WTC11 (cell line): ENCODE measurements around the gene MSANTD1.

Experiments
- ETV6 ChIP-seq: sonication (generic); formaldehyde crosslinking; IDR thresholded peaks from 2 replicates; pipeline ENCODE4 v1.8.1; 2022; ENCODE audit warnings: mild to moderate bottlenecking, missing genetic modification reagents
- MLX ChIP-seq: sonication (generic); formaldehyde crosslinking; IDR thresholded peaks from 2 replicates; pipeline ENCODE4 v1.8.1; 2023; ENCODE audit warnings: mild to moderate bottlenecking, missing genetic modification reagents, moderate library complexity
- MXD4 ChIP-seq: fragments of 250-450 bp; sonication (Bioruptor Pico); IDR thresholded peaks from 2 replicates; pipeline ENCODE4 v1.8.0; 2021; ENCODE audit warnings: mild to moderate bottlenecking, moderate library complexity, borderline replicate concordance
- PREB ChIP-seq: sonication (generic); formaldehyde crosslinking; IDR thresholded peaks from 2 replicates; pipeline ENCODE4 v1.8.1; 2022; ENCODE audit warnings: mild to moderate bottlenecking, missing genetic modification reagents, moderate library complexity, borderline replicate concordance
- ZNF138 ChIP-seq: sonication (generic); formaldehyde crosslinking; conservative IDR thresholded peaks from 2 replicates; pipeline ENCODE4 v1.8.1; 2022; ENCODE audit warnings: mild to moderate bottlenecking, moderate library complexity, missing genetic modification reagents
- TF ChIP-seq, protein P1 (sequence below): sonication (generic); formaldehyde crosslinking; conservative IDR thresholded peaks from 2 replicates; pipeline ENCODE4 v1.8.1; 2022; ENCODE audit warnings: mild to moderate bottlenecking, missing genetic modification reagents
- TF ChIP-seq, protein P2 (sequence below): fragments of 250-450 bp; sonication (Bioruptor Pico); IDR thresholded peaks from 2 replicates; pipeline ENCODE4 v1.9.0; 2021; ENCODE audit warnings: mild to moderate bottlenecking, borderline replicate concordance
- TF ChIP-seq, protein P3 (sequence below): fragments of 200-600 bp; IDR thresholded peaks from 2 replicates; pipeline ENCODE4 v1.8.0; 2022; ENCODE audit warnings: antibody characterized with exemption
- TF ChIP-seq, protein P4 (sequence below): sonication (generic); formaldehyde crosslinking; IDR thresholded peaks from 2 replicates; pipeline ENCODE4 v1.8.1; 2022; ENCODE audit warnings: low read depth, missing genetic modification reagents, borderline replicate concordance

GRCh38 chr4:3228881-3229280, 20.1 kb upstream of the MSANTD1 start:
- TF ChIP-seq, protein P1, sequence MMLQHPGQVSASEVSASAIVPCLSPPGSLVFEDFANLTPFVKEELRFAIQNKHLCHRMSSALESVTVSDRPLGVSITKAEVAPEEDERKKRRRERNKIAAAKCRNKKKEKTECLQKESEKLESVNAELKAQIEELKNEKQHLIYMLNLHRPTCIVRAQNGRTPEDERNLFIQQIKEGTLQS (CRISPR knock-in tag) = no peak
- TF ChIP-seq, protein P2, sequence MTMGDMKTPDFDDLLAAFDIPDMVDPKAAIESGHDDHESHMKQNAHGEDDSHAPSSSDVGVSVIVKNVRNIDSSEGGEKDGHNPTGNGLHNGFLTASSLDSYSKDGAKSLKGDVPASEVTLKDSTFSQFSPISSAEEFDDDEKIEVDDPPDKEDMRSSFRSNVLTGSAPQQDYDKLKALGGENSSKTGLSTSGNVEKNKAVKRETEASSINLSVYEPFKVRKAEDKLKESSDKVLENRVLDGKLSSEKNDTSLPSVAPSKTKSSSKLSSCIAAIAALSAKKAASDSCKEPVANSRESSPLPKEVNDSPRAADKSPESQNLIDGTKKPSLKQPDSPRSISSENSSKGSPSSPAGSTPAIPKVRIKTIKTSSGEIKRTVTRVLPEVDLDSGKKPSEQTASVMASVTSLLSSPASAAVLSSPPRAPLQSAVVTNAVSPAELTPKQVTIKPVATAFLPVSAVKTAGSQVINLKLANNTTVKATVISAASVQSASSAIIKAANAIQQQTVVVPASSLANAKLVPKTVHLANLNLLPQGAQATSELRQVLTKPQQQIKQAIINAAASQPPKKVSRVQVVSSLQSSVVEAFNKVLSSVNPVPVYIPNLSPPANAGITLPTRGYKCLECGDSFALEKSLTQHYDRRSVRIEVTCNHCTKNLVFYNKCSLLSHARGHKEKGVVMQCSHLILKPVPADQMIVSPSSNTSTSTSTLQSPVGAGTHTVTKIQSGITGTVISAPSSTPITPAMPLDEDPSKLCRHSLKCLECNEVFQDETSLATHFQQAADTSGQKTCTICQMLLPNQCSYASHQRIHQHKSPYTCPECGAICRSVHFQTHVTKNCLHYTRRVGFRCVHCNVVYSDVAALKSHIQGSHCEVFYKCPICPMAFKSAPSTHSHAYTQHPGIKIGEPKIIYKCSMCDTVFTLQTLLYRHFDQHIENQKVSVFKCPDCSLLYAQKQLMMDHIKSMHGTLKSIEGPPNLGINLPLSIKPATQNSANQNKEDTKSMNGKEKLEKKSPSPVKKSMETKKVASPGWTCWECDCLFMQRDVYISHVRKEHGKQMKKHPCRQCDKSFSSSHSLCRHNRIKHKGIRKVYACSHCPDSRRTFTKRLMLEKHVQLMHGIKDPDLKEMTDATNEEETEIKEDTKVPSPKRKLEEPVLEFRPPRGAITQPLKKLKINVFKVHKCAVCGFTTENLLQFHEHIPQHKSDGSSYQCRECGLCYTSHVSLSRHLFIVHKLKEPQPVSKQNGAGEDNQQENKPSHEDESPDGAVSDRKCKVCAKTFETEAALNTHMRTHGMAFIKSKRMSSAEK (CRISPR knock-in tag) = no peak
- TF ChIP-seq MLX (CRISPR knock-in tag) (no peak), ETV6 (no peak), ZNF138 (CRISPR knock-in tag) (no peak), PREB (no peak), MXD4 (CRISPR knock-in tag) (no peak)
- TF ChIP-seq, protein P3, sequence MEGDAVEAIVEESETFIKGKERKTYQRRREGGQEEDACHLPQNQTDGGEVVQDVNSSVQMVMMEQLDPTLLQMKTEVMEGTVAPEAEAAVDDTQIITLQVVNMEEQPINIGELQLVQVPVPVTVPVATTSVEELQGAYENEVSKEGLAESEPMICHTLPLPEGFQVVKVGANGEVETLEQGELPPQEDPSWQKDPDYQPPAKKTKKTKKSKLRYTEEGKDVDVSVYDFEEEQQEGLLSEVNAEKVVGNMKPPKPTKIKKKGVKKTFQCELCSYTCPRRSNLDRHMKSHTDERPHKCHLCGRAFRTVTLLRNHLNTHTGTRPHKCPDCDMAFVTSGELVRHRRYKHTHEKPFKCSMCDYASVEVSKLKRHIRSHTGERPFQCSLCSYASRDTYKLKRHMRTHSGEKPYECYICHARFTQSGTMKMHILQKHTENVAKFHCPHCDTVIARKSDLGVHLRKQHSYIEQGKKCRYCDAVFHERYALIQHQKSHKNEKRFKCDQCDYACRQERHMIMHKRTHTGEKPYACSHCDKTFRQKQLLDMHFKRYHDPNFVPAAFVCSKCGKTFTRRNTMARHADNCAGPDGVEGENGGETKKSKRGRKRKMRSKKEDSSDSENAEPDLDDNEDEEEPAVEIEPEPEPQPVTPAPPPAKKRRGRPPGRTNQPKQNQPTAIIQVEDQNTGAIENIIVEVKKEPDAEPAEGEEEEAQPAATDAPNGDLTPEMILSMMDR = no peak
- TF ChIP-seq, protein P4, sequence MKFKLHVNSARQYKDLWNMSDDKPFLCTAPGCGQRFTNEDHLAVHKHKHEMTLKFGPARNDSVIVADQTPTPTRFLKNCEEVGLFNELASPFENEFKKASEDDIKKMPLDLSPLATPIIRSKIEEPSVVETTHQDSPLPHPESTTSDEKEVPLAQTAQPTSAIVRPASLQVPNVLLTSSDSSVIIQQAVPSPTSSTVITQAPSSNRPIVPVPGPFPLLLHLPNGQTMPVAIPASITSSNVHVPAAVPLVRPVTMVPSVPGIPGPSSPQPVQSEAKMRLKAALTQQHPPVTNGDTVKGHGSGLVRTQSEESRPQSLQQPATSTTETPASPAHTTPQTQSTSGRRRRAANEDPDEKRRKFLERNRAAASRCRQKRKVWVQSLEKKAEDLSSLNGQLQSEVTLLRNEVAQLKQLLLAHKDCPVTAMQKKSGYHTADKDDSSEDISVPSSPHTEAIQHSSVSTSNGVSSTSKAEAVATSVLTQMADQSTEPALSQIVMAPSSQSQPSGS (CRISPR knock-in tag) = no peak
